SK-N-SH treated with all-trans-retinoic acid at 6 μM for 48 hours (cell line): Measurements from ENCODE around the gene RPL7A.
"Not testable (repeated sequence)": the region's sequence is repeated elsewhere in the genome, so short reads cannot be mapped to it uniquely, and the experiment has no call there.

ENCODE experiments used
- ATAC-seq: fragments of 200-7000 bp; cut with Tn5 transposase; 3 replicates; pipeline ENCODE4 v1.9.1; 2020; ENCODE audit warnings: mild to moderate bottlenecking, moderate library complexity
- ARNTL ChIP-seq: fragments of 450-650 bp; formaldehyde crosslinking; IDR thresholded peaks from 2 replicates; pipeline ENCODE4 v1.5.0; 2020; ENCODE audit warnings: low read depth, mild to moderate bottlenecking, moderate library complexity, borderline replicate concordance
- BACH2 ChIP-seq: fragments of 250-450 bp; sonication (Bioruptor Pico); IDR thresholded peaks from 2 replicates; pipeline ENCODE4 v1.9.0; 2021; ENCODE audit warnings: mild to moderate bottlenecking, borderline replicate concordance
- CSDC2 ChIP-seq: fragments of 250-450 bp; sonication (Bioruptor Pico); IDR thresholded peaks from 2 replicates; pipeline ENCODE4 v1.5.0; 2020; ENCODE audit warnings: mild to moderate bottlenecking, moderate library complexity
- CSRNP3 ChIP-seq: fragments of 250-450 bp; sonication (Bioruptor Pico); IDR thresholded peaks from 2 replicates; pipeline ENCODE4 v1.5.1; 2021; ENCODE audit warnings: mild to moderate bottlenecking, moderate library complexity
- GLIS3 ChIP-seq: fragments of 250-450 bp; sonication (Bioruptor Pico); IDR thresholded peaks from 2 replicates; pipeline ENCODE4 v1.5.0; 2020; ENCODE audit warnings: mild to moderate bottlenecking, moderate library complexity
- RARB ChIP-seq: fragments of 250-450 bp; sonication (Bioruptor Pico); IDR thresholded peaks from 2 replicates; pipeline ENCODE4 v1.8.0; 2021; ENCODE audit warnings: mild to moderate bottlenecking, moderate library complexity
- SNAI2 ChIP-seq: fragments of 250-450 bp; sonication (Bioruptor Pico); IDR thresholded peaks from 2 replicates; pipeline ENCODE4 v1.5.0; 2020; ENCODE audit warnings: mild to moderate bottlenecking, moderate library complexity
- TOX ChIP-seq: fragments of 250-450 bp; sonication (Bioruptor Pico); IDR thresholded peaks from 2 replicates; pipeline ENCODE4 v1.8.0; 2021; ENCODE audit warnings: mild to moderate bottlenecking, moderate library complexity, borderline replicate concordance
- ZFP3 ChIP-seq: fragments of 250-450 bp; sonication (Bioruptor Pico); IDR thresholded peaks from 2 replicates; pipeline ENCODE4 v1.5.0; 2020; ENCODE audit warnings: mild to moderate bottlenecking, moderate library complexity
- ZFP30 ChIP-seq: fragments of 450-650 bp; formaldehyde crosslinking; IDR thresholded peaks from 2 replicates; pipeline ENCODE4 v1.5.0; 2022; ENCODE audit warnings: mild to moderate bottlenecking, moderate library complexity
- ZNF70 ChIP-seq: fragments of 450-650 bp; formaldehyde crosslinking; IDR thresholded peaks from 2 replicates; pipeline ENCODE4 v1.5.0; 2020; ENCODE audit warnings: mild to moderate bottlenecking, moderate library complexity
- ZNF8 ChIP-seq: fragments of 450-650 bp; formaldehyde crosslinking; IDR thresholded peaks from 2 replicates; pipeline ENCODE4 v1.5.0; 2020; ENCODE audit warnings: mild to moderate bottlenecking, moderate library complexity
- TF ChIP-seq, protein P1 (sequence below): fragments of 250-450 bp; sonication (Bioruptor Pico); IDR thresholded peaks from 2 replicates; pipeline ENCODE4 v1.5.0; 2020; ENCODE audit warnings: mild to moderate bottlenecking, moderate library complexity
- TF ChIP-seq, protein P2 (sequence below): fragments of 250-450 bp; sonication (Bioruptor Pico); IDR thresholded peaks from 2 replicates; pipeline ENCODE4 v1.5.1; 2020; ENCODE audit warnings: low read depth, mild to moderate bottlenecking, moderate library complexity
- TF ChIP-seq, protein P3 (sequence below): fragments of 250-450 bp; sonication (Bioruptor Pico); IDR thresholded peaks from 2 replicates; pipeline ENCODE4 v1.8.0; 2020; ENCODE audit warnings: mild to moderate bottlenecking, moderate library complexity, borderline replicate concordance
- TF ChIP-seq, protein P4 (sequence below): fragments of 250-450 bp; sonication (Bioruptor Pico); IDR thresholded peaks from 2 replicates; pipeline ENCODE4 v1.8.0; 2021; ENCODE audit warnings: low read depth, mild to moderate bottlenecking, moderate library complexity, borderline replicate concordance

RPL7A gene

GRCh38 chr9:133347985-133348717, at the start of gene RPL7A, which contains the start of gene MED22:
RPL7A (plus strand) TSS chr9:133348218; CDS start chr9:133348244, 26 bp downstream.
MED22 (minus strand) TSS chr9:133348131; CDS start chr9:133346662, 1,469 bp downstream.
- TF ChIP-seq SNAI2 (CRISPR knock-in tag): no peak
- TF ChIP-seq, protein P1, sequence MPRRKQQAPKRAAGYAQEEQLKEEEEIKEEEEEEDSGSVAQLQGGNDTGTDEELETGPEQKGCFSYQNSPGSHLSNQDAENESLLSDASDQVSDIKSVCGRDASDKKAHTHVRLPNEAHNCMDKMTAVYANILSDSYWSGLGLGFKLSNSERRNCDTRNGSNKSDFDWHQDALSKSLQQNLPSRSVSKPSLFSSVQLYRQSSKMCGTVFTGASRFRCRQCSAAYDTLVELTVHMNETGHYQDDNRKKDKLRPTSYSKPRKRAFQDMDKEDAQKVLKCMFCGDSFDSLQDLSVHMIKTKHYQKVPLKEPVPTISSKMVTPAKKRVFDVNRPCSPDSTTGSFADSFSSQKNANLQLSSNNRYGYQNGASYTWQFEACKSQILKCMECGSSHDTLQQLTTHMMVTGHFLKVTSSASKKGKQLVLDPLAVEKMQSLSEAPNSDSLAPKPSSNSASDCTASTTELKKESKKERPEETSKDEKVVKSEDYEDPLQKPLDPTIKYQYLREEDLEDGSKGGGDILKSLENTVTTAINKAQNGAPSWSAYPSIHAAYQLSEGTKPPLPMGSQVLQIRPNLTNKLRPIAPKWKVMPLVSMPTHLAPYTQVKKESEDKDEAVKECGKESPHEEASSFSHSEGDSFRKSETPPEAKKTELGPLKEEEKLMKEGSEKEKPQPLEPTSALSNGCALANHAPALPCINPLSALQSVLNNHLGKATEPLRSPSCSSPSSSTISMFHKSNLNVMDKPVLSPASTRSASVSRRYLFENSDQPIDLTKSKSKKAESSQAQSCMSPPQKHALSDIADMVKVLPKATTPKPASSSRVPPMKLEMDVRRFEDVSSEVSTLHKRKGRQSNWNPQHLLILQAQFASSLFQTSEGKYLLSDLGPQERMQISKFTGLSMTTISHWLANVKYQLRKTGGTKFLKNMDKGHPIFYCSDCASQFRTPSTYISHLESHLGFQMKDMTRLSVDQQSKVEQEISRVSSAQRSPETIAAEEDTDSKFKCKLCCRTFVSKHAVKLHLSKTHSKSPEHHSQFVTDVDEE (CRISPR knock-in tag): 0 out of 2 replicates have a peak, but pooled peaks have one; percentile 17
- ATAC-seq: peak; percentile 83

DNA sequence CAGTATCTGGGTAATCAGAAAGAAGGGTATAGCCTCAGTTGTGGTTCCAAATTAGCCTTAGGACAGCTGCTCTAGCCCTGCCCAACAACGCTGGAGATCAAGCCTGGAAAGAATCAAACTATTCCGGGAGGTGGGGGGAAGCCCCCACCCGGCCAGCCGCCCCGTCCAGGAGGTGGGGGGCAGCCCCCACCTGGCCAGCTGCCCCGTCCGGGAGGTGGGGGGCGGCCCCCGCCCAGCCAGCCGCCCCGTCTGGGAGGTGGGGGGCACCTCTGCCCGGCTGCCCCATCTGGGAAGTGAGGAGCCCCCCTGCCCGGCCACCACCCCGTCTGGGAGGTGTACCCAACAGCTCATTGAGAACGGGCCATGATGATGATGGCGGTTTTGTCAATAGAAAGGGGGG, 48.0 kb upstream of the RPL7A start:
- ATAC-seq: not testable (repeated sequence)

- ATAC-seq: no peak
- TF ChIP-seq ZNF8 (CRISPR knock-in tag): no peak
- TF ChIP-seq, protein P2, sequence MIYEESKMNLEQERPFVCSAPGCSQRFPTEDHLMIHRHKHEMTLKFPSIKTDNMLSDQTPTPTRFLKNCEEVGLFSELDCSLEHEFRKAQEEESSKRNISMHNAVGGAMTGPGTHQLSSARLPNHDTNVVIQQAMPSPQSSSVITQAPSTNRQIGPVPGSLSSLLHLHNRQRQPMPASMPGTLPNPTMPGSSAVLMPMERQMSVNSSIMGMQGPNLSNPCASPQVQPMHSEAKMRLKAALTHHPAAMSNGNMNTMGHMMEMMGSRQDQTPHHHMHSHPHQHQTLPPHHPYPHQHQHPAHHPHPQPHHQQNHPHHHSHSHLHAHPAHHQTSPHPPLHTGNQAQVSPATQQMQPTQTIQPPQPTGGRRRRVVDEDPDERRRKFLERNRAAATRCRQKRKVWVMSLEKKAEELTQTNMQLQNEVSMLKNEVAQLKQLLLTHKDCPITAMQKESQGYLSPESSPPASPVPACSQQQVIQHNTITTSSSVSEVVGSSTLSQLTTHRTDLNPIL (CRISPR knock-in tag): no peak
- TF ChIP-seq SNAI2 (CRISPR knock-in tag): no peak
- TF ChIP-seq, protein P1 (CRISPR knock-in tag): no peak
- no peak for TF ChIP-seq ZFP3 (CRISPR knock-in tag)
Measured at GRCh38 chr9:133301253-133302230, 46.5 kb upstream of the RPL7A start.

- ATAC-seq: no peak
- TF ChIP-seq, protein P3, sequence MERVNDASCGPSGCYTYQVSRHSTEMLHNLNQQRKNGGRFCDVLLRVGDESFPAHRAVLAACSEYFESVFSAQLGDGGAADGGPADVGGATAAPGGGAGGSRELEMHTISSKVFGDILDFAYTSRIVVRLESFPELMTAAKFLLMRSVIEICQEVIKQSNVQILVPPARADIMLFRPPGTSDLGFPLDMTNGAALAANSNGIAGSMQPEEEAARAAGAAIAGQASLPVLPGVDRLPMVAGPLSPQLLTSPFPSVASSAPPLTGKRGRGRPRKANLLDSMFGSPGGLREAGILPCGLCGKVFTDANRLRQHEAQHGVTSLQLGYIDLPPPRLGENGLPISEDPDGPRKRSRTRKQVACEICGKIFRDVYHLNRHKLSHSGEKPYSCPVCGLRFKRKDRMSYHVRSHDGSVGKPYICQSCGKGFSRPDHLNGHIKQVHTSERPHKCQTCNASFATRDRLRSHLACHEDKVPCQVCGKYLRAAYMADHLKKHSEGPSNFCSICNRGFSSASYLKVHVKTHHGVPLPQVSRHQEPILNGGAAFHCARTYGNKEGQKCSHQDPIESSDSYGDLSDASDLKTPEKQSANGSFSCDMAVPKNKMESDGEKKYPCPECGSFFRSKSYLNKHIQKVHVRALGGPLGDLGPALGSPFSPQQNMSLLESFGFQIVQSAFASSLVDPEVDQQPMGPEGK (CRISPR knock-in tag): no peak
- TF ChIP-seq ZNF8 (CRISPR knock-in tag): no peak
- TF ChIP-seq RARB (CRISPR knock-in tag): no peak
- no peak for TF ChIP-seq BACH2 (CRISPR knock-in tag)
- no peak for TF ChIP-seq ZFP3 (CRISPR knock-in tag)
- no peak for TF ChIP-seq CSDC2 (CRISPR knock-in tag)
- no peak for TF ChIP-seq ZFP30 (CRISPR knock-in tag)
- no peak for TF ChIP-seq GLIS3
- no peak for TF ChIP-seq ZNF70 (CRISPR knock-in tag)
- no peak for TF ChIP-seq TOX (CRISPR knock-in tag)
- no peak for TF ChIP-seq ARNTL (CRISPR knock-in tag)
- no peak for TF ChIP-seq CSRNP3 (CRISPR knock-in tag)
- TF ChIP-seq, protein P4, sequence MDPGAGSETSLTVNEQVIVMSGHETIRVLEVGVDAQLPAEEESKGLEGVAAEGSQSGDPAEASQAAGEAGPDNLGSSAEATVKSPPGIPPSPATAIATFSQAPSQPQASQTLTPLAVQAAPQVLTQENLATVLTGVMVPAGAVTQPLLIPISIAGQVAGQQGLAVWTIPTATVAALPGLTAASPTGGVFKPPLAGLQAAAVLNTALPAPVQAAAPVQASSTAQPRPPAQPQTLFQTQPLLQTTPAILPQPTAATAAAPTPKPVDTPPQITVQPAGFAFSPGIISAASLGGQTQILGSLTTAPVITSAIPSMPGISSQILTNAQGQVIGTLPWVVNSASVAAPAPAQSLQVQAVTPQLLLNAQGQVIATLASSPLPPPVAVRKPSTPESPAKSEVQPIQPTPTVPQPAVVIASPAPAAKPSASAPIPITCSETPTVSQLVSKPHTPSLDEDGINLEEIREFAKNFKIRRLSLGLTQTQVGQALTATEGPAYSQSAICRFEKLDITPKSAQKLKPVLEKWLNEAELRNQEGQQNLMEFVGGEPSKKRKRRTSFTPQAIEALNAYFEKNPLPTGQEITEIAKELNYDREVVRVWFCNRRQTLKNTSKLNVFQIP (CRISPR knock-in tag): no peak
Measured at GRCh38 chr9:133303266-133304157, 44.5 kb upstream of the RPL7A start.
